OCI-LY1 (cell line): ENCODE results near the gene RNF8.

Experiments used
- CTCF ChIP-seq: fragments of 200-600 bp; sonication (generic), shearing (Covaris generic); IDR thresholded peaks from 2 replicates; pipeline ENCODE4 v1.5.1; 2017; ENCODE audit warnings: mild to moderate bottlenecking, antibody characterized with exemption, low read length, moderate library complexity, mixed read lengths
- EZH2 ChIP-seq: fragments of 200-600 bp; sonication (generic), shearing (Covaris generic); IDR thresholded peaks from 2 replicates; pipeline ENCODE4 v1.8.0; 2017; ENCODE audit warnings: borderline replicate concordance, mixed run types, mild to moderate bottlenecking, antibody characterized with exemption, low read length, moderate library complexity, mixed read lengths

GRCh38 chr6:37381579-37381978, 27.8 kb downstream of the RNF8 start:
- TF ChIP-seq CTCF (peak; percentile 83), EZH2 (no peak)
